ENCODE results near the gene ICA1L. TPM values are rescaled to one million over a fixed set of nuclear protein-coding genes. Genes with fewer than 3 reads are reported as not detected.

The ICA1L gene
- total RNA-seq, 1 donor from 2014 or later, result 6.5 TPM

GRCh38 chr2:202883987-202884675 lies 12.6 kb upstream of the ICA1L start:
- Histone ChIP-seq H3K4me1 (peaks cover 8% of the 10 kb centered on the region), H3K9me3 (replicated peaks) (no peaks in the 10 kb centered on the region), H3K27me3 (ENCODE audit: low read depth) (no peaks in the 10 kb centered on the region), H3K27ac (replicated peaks) (no peak overlapping the region), H3K36me3 (peaks cover 49% of the 10 kb centered on the region), H3K4me3 (no peak overlapping the region)
- TF ChIP-seq, protein P1, sequence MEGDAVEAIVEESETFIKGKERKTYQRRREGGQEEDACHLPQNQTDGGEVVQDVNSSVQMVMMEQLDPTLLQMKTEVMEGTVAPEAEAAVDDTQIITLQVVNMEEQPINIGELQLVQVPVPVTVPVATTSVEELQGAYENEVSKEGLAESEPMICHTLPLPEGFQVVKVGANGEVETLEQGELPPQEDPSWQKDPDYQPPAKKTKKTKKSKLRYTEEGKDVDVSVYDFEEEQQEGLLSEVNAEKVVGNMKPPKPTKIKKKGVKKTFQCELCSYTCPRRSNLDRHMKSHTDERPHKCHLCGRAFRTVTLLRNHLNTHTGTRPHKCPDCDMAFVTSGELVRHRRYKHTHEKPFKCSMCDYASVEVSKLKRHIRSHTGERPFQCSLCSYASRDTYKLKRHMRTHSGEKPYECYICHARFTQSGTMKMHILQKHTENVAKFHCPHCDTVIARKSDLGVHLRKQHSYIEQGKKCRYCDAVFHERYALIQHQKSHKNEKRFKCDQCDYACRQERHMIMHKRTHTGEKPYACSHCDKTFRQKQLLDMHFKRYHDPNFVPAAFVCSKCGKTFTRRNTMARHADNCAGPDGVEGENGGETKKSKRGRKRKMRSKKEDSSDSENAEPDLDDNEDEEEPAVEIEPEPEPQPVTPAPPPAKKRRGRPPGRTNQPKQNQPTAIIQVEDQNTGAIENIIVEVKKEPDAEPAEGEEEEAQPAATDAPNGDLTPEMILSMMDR (IDR thresholded peaks at IDR 0.05; ENCODE audit: borderline replicate concordance), result no peak
- intact Hi-C loops (cut with micrococcal nuclease), result no loop called here
- DNase-seq, result no peak

- Histone ChIP-seq H3K4me1 (peaks cover 8% of the 10 kb centered on the region), H3K27me3 (ENCODE audit: low read depth) (no peaks in the 10 kb centered on the region), H3K36me3 (peaks cover 40% of the 10 kb centered on the region), H3K4me3 (no peak overlapping the region), H3K9me3 (replicated peaks) (no peaks in the 10 kb centered on the region), H3K27ac (replicated peaks) (no peak overlapping the region)
- intact Hi-C loops (cut with micrococcal nuclease), result no loop called here
- TF ChIP-seq, protein P1 (IDR thresholded peaks at IDR 0.05; ENCODE audit: borderline replicate concordance), result no peak
- no peak for DNase-seq
Observed at GRCh38 chr2:202881570-202881969, 10.0 kb upstream of the ICA1L start.

DNA sequence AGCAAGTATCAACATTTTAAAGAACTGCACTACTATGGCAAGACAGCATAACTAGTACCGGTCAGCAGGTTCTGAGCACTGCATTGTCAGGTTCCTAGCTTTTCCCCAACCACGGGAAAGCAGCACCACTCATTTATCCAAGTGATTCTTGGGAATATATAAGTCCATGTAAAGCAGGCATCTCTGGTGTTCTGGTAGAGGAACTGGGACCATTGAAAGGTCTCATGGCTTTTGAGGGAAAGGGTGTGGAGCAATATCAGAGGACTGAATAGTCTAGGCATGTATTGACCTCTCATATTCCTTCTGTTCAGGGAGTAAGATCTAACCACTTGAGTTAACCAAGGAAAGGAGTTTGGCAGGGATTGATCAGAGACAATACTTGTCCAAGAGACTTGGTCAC lies 6.1 kb upstream of the ICA1L start:
- TF ChIP-seq, protein P1 (IDR thresholded peaks at IDR 0.05; ENCODE audit: borderline replicate concordance), result no peak
- no peaks in the 10 kb centered on the region for H3K27me3 ChIP-seq (ENCODE audit: low read depth)
- no peak for DNase-seq
- intact Hi-C loops (cut with micrococcal nuclease), result no loop called here
- no peaks in the 10 kb centered on the region for H3K9me3 ChIP-seq (replicated peaks)
- no peaks in the 10 kb centered on the region for H3K4me1 ChIP-seq
- H3K27ac ChIP-seq (replicated peaks), result no peak overlapping the region
- peaks cover 23% of the 10 kb centered on the region for H3K36me3 ChIP-seq
- H3K4me3 ChIP-seq, result no peak overlapping the region

- no peaks in the 10 kb centered on the region for H3K9me3 ChIP-seq (replicated peaks)
- peak; percentile 51 for DNase-seq
- H3K36me3 ChIP-seq, result no peaks in the 10 kb centered on the region
- peak overlapping the region; percentile 79 for H3K27ac ChIP-seq (replicated peaks)
- intact Hi-C loops (cut with micrococcal nuclease), result no loop called here
- H3K27me3 ChIP-seq (ENCODE audit: low read depth), result no peaks in the 10 kb centered on the region
- H3K4me3 ChIP-seq, result peak overlapping the region; percentile 94
- peaks cover 25% of the 10 kb centered on the region for H3K4me1 ChIP-seq
- TF ChIP-seq, protein P1 (IDR thresholded peaks at IDR 0.05; ENCODE audit: borderline replicate concordance), result peak; percentile 48
Observed at GRCh38 chr2:202870431-202871299, 901 bp downstream of the ICA1L start.

DNA sequence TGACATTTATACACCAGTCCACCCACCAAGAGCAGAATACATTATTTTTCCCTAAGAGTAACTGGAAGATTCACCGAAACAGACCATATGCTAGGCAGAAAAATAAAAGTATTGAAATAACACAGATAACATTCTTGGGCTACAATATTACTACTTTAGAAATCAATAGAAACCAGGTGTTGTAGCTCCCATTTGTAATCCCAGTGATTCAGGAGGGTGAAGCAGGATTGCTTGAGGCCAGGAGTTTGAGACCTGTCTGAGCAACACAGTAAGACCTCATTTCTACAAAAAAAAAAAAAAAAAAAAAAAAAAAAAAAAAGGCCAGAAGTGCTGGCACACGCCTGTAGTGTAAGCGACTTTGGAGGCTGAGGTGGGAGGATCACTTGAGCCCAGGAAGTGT lies 9.6 kb downstream of the ICA1L start:
- TF ChIP-seq, protein P1 (IDR thresholded peaks at IDR 0.05; ENCODE audit: borderline replicate concordance), result no peak
- H3K36me3 ChIP-seq, result no peaks in the 10 kb centered on the region
- H3K9me3 ChIP-seq (replicated peaks), result peaks cover 4% of the 10 kb centered on the region
- no peak for DNase-seq
- intact Hi-C loops (cut with micrococcal nuclease), result no loop called here
- no peak overlapping the region for H3K27ac ChIP-seq (replicated peaks)
- no peaks in the 10 kb centered on the region for H3K4me1 ChIP-seq
- no peak overlapping the region for H3K4me3 ChIP-seq
- no peaks in the 10 kb centered on the region for H3K27me3 ChIP-seq (ENCODE audit: low read depth)

All from left ventricle myocardium inferior (tissue), 1 donor.